Uterus (tissue), 4 donors: ENCODE data around the gene DAB2IP. TPM values are rescaled to one million over a fixed set of nuclear protein-coding genes. Genes with fewer than 3 reads are reported as not detected.

Source experiments
- DNase-seq, 2 donors: peaks; one replicate each; pipeline ENCODE4 v3.0.0-alpha.2; 2019 to 2020
- H3K27ac ChIP-seq, 2 donors: fragments of 200-600 bp; sonication (generic); 1 replicate in 1 of 2; 2 replicates in 1 of 2; pipeline ENCODE4 v1.5.1; 2016 to 2018
- H3K27me3 ChIP-seq, 2 donors: fragments of 200-600 bp; sonication (generic); one replicate each; pipeline ENCODE4 v1.5.1; 2018 to 2019; ENCODE audit warnings: control low read depth in 1 of 2
- H3K36me3 ChIP-seq, 2 donors: fragments of 200-600 bp; sonication (generic); one replicate each; pipeline ENCODE4 v1.5.1; 2019; ENCODE audit warnings: control low read depth in 1 of 2
- H3K4me1 ChIP-seq, 2 donors: fragments of 200-600 bp; sonication (generic); one replicate each; pipeline ENCODE4 v1.5.1; 2018 to 2019; ENCODE audit warnings: control low read depth in 1 of 2
- H3K4me3 ChIP-seq, 2 donors: fragments of 200-600 bp; sonication (generic); 1 replicate in 1 of 2; 2 replicates in 1 of 2; pipeline ENCODE4 v1.5.1; 2018 to 2019; ENCODE audit warnings: mild to moderate bottlenecking in 1 of 2
- H3K9me3 ChIP-seq, 2 donors: fragments of 200-600 bp; sonication (generic); one replicate each; pipeline ENCODE4 v1.5.1; 2019; ENCODE audit warnings: control low read depth in 1 of 2
- POLR2A ChIP-seq, 2 donors: fragments of 450-650 bp; IDR thresholded peaks; one replicate each; pipeline ENCODE4 v1.6.1; 2016; ENCODE audit warnings: antibody characterized with exemption in 2 of 2, mild to moderate bottlenecking in 1 of 2, moderate library complexity in 1 of 2
- intact Hi-C: fragments of 100-400 bp; cut with DNase I; formaldehyde crosslinking; loops from one replicate; pipeline ENCODE4 v1.15.1; 2023; ENCODE audit warnings: low total_unique reads
- total RNA-seq, 4 donors: library from RNA; depleted of rRNA in 3 of 4; stranded (reverse); fragments of >200 nt in 3 of 4; gene quantifications; one replicate each; pipeline versions ENCODE4 v1.1.0 to v1.2.4, GENCODE V29; 2014 to 2023
- TF ChIP-seq, protein P1 (sequence below), 4 experiments: fragments of 200-600 bp in 2 of 4; fragments of 450-650 bp in 2 of 4; sonication (generic) in 2 of 4; IDR thresholded peaks; one replicate each; pipeline ENCODE4 v1.5.1; 2016 to 2019; ENCODE audit warnings: antibody characterized with exemption in 4 of 4, mild to moderate bottlenecking in 2 of 4, moderate library complexity in 1 of 4
- donor health status: DM: yes; HTN: yes; CAD: no.

Gene DAB2IP
- total RNA-seq, 4 donors from 2014 or later = 22.0 to 139 (median 31.6) TPM

- no peaks in the 10 kb centered on the region for H3K27me3 ChIP-seq
- TF ChIP-seq, protein P1, sequence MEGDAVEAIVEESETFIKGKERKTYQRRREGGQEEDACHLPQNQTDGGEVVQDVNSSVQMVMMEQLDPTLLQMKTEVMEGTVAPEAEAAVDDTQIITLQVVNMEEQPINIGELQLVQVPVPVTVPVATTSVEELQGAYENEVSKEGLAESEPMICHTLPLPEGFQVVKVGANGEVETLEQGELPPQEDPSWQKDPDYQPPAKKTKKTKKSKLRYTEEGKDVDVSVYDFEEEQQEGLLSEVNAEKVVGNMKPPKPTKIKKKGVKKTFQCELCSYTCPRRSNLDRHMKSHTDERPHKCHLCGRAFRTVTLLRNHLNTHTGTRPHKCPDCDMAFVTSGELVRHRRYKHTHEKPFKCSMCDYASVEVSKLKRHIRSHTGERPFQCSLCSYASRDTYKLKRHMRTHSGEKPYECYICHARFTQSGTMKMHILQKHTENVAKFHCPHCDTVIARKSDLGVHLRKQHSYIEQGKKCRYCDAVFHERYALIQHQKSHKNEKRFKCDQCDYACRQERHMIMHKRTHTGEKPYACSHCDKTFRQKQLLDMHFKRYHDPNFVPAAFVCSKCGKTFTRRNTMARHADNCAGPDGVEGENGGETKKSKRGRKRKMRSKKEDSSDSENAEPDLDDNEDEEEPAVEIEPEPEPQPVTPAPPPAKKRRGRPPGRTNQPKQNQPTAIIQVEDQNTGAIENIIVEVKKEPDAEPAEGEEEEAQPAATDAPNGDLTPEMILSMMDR (IDR thresholded peaks at IDR 0.05) = no peak
- TF ChIP-seq POLR2A (IDR thresholded peaks at IDR 0.05) = no peak
- no peaks in the 10 kb centered on the region for H3K9me3 ChIP-seq
- intact Hi-C loops = no loop called here
- H3K4me1 ChIP-seq = peaks cover 0 to 5% of the 10 kb centered on the region in 2 donors
- H3K4me3 ChIP-seq = no peak overlapping the region
- no peak overlapping the region for H3K27ac ChIP-seq
- no peak for DNase-seq
- no peaks in the 10 kb centered on the region for H3K36me3 ChIP-seq
These were observed 171.0 kb downstream of the DAB2IP start for GRCh38 chr9:121822093-121823085.

GRCh38 chr9:121823451-121824169 lies 172.2 kb downstream of the DAB2IP start:
- Histone ChIP-seq H3K4me1 (peaks cover 0 to 5% of the 10 kb centered on the region in 2 donors), H3K27ac (no peak overlapping the region), H3K36me3 (no peaks in the 10 kb centered on the region), H3K9me3 (no peaks in the 10 kb centered on the region), H3K27me3 (no peaks in the 10 kb centered on the region), H3K4me3 (no peak overlapping the region)
- DNase-seq = no peak
- TF ChIP-seq, protein P1 (IDR thresholded peaks at IDR 0.05) = no peak
- TF ChIP-seq POLR2A (IDR thresholded peaks at IDR 0.05) = no peak
- intact Hi-C loops = no loop called here

DNA sequence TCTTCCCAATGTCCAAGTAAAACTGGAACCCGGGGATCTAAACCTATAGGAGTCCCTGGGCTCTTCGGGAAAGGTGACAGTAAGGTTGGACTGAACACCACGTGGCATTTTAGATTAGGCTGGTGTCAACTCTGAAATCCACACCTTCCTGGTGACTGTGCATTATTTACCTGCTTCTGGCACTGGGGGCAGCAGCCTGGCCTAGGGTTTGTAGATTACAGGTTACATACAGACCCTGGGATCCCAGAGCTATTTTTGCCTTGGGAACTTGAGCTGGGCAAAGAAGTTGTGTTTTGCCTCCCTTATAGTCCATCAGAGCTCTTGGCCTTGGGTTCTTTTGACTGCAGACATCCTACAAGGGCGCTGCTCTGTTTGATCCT lies 173.2 kb downstream of the DAB2IP start:
- no peaks in the 10 kb centered on the region for H3K36me3 ChIP-seq
- intact Hi-C loops = no loop called here
- H3K9me3 ChIP-seq = no peaks in the 10 kb centered on the region
- TF ChIP-seq, protein P1 (IDR thresholded peaks at IDR 0.05) = no peak
- H3K4me3 ChIP-seq = no peak overlapping the region
- H3K27me3 ChIP-seq = no peaks in the 10 kb centered on the region
- H3K27ac ChIP-seq = no peak overlapping the region
- DNase-seq = no peak
- H3K4me1 ChIP-seq = peaks cover 0 to 4% of the 10 kb centered on the region in 2 donors

DNA sequence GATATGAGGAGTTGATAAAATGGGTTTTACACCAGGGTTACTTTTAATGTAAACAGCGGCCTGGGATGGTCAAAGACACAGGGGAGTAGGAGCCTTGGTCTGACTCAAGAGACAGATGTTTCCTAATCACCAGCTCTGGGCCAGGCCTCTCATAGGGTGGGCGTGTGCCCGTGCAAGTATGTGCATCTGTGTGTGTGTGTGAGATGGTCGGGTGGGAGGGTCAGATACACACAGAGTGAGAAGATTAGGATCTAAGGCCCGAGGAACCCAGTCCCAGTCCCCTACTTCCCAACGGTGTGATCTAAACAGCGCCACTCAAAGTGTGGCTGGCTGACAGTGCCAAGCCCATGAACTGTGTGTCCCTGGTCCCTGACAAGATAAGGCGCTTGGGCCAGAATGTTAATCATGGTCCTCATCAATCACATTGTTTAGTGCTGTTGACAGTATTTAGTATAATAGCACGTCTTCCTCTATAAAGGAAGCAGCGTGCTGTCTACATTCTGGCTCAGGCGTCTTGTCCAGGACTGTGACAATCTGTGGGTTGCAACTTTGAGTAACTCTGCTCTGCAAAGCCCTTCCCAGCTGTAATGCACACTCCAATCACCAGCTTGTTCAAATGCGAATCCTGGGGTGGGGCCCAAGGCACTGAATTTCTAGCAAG lies 173.7 kb downstream of the DAB2IP start:
- Histone ChIP-seq H3K4me1 (no peaks in the 10 kb centered on the region), H3K4me3 (no peak overlapping the region), H3K9me3 (no peaks in the 10 kb centered on the region), H3K27ac (no peak overlapping the region), H3K27me3 (no peaks in the 10 kb centered on the region), H3K36me3 (no peaks in the 10 kb centered on the region)
- DNase-seq = no peak
- TF ChIP-seq, protein P1 (IDR thresholded peaks at IDR 0.05) = no peak
- no peak for TF ChIP-seq POLR2A (IDR thresholded peaks at IDR 0.05)
- intact Hi-C loops = no loop called here
